ENCODE measurements around the gene GOPC.

GOPC gene

GRCh38 chr6:117595099-117595923, 7.0 kb downstream of the GOPC start:
- TF ChIP-seq CTCF (conservative IDR thresholded peaks at IDR 0.05; ENCODE audit: low read length): no peak
- no peak for DNase-seq (ENCODE audit: low read depth)

DNA sequence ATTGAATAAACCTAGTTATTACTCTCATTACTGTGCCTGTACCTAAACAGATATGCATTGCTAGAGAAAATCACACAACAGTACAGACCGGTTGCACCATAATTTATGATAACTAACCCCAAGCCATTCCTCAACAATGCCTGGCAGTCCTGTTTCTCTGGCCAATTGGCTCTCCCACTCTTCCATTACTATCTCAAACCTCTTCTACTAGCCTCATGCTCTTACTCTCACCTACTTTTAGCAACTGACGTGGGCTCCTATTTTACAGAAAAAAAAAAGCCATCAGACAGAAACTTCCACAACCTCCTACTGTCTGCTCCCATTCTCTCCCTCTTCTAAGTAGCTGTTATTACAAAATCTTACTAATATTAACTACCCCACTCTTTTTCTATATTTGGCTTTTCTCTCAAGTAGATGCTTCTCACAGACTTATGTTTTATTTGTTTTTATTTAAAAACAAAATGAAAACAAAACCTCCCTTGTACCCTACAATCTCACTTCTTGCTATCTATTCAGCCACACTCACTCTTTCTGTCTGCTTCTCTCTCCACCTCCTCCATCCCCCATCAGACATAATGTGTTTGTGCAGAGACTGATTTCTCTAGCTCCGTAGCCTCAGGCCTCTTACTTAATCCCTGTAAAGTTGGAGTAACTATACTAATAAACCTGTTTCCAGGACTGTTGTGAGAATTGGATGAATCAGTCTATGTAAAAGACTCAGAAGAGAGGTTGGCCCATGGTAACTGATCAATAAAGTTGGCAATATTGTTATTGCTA, 9.1 kb downstream of the GOPC start:
- no peak for DNase-seq (ENCODE audit: low read depth)
- H3K4me3 ChIP-seq (ENCODE audit: low read length): no peak overlapping the region
- TF ChIP-seq CTCF (conservative IDR thresholded peaks at IDR 0.05; ENCODE audit: low read length): no peak

More at GRCh38 chr6:117595099-117595923, 7.0 kb downstream of the GOPC start:
- no peak overlapping the region for H3K4me3 ChIP-seq (ENCODE audit: low read length)

GRCh38 chr6:117591405-117591804, 10.9 kb downstream of the GOPC start:
- H3K4me3 ChIP-seq (ENCODE audit: low read length): no peak overlapping the region
- no peak for DNase-seq (ENCODE audit: low read depth)
- no peak for TF ChIP-seq CTCF (conservative IDR thresholded peaks at IDR 0.05; ENCODE audit: low read length)

DNA sequence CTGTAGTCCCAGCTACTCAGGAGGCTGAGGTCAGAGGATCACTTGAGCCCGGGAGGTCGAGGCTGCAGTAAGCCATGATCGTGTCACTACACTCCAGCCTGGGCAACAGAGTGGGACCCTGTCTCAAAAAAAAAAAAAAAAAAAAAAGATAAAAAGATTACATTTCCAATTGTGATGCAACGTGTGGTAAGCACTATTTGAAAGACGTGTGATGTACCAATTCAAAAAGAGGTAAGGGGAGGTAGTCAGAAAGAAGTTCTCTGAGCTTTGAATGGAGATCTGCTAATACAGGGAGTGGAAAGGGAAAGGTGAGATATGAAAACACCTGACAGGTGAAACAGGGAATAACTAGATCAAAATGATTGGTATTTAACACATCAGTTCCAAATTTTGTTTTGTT, 11.9 kb downstream of the GOPC start:
- no peak overlapping the region for H3K4me3 ChIP-seq (ENCODE audit: low read length)
- TF ChIP-seq CTCF (conservative IDR thresholded peaks at IDR 0.05; ENCODE audit: low read length): no peak
- no peak for DNase-seq (ENCODE audit: low read depth)

- no peak for TF ChIP-seq CTCF (conservative IDR thresholded peaks at IDR 0.05; ENCODE audit: low read length)
- no peak for DNase-seq (ENCODE audit: low read depth)
- H3K4me3 ChIP-seq (ENCODE audit: low read length): no peak overlapping the region
Observed at GRCh38 chr6:117585647-117586046, 16.7 kb downstream of the GOPC start.

- DNase-seq (ENCODE audit: low read depth): no peak
- no peak overlapping the region for H3K4me3 ChIP-seq (ENCODE audit: low read length)
- no peak for TF ChIP-seq CTCF (conservative IDR thresholded peaks at IDR 0.05; ENCODE audit: low read length)
Observed at GRCh38 chr6:117574198-117574597, 28.1 kb downstream of the GOPC start.
